H1 (cell line): ENCODE measurements around the gene ARHGEF16. TPM values are rescaled to one million over a fixed set of nuclear protein-coding genes. Genes with fewer than 3 reads are reported as not detected.

Source experiments
- CTCF ChIA-PET: fragments of 300-600 bp; sonication (Branson Sonifier 250); formaldehyde crosslinking; loops from one replicate; lab custom pipeline; 2021; ENCODE audit not compliant: partially characterized antibody; lab: Charles Lee
- POLR2A ChIA-PET: fragments of 300-600 bp; sonication (Branson Sonifier 250); formaldehyde crosslinking; loops from one replicate; lab custom pipeline; 2021; ENCODE audit warnings: inconsistent platforms; ENCODE audit not compliant: partially characterized antibody; lab: Charles Lee
- DNase-seq, 2 experiments: peaks; one replicate each; pipeline versions ENCODE4 v3.0.0 to v3.0.0-alpha.2; 2010 to 2022; ENCODE audit warnings: low spot score in 2 of 2, low read depth in 1 of 2, mixed read lengths in 1 of 2
- FAIRE-seq: peaks from 2 replicates; lab custom pipeline; 2011; peaks lifted over from hg19 to GRCh38; lab: Jason Lieb, UNC
- H2AFZ ChIP-seq: 2 replicates; pipeline ENCODE4 v1.8.1; 2012; ENCODE audit warnings: low read length, inconsistent platforms
- H2AK5ac ChIP-seq: 2 replicates; pipeline ENCODE4 v1.6.1; 2013; ENCODE audit warnings: low read depth, low read length
- H2BK120ac ChIP-seq: replicated peaks from 2 replicates; pipeline ENCODE3; 2013; ENCODE audit warnings: low read depth, low read length, inconsistent platforms
- H2BK12ac ChIP-seq: 2 replicates; pipeline ENCODE4 v1.6.1; 2013; ENCODE audit warnings: low read depth, low read length
- H2BK15ac ChIP-seq: 2 replicates; pipeline ENCODE4 v1.6.1; 2013; ENCODE audit warnings: low read length
- H2BK20ac ChIP-seq: 2 replicates; pipeline ENCODE4 v1.6.1; 2013; ENCODE audit warnings: low read length
- H2BK5ac ChIP-seq: 2 replicates; pipeline ENCODE4 v1.6.1; 2013; ENCODE audit warnings: low read depth, low read length
- H3K14ac ChIP-seq: 2 replicates; pipeline ENCODE4 v1.6.1; 2013; ENCODE audit warnings: inconsistent platforms; ENCODE audit not compliant: insufficient read length
- H3K18ac ChIP-seq: 2 replicates; pipeline ENCODE4 v1.6.1; 2013; ENCODE audit warnings: low read length; ENCODE audit errors: extremely low read depth
- H3K23ac ChIP-seq: 2 replicates; pipeline ENCODE4 v1.6.1; 2013; ENCODE audit warnings: inconsistent platforms; ENCODE audit not compliant: insufficient read length
- H3K23me2 ChIP-seq: 2 replicates; pipeline ENCODE4 v1.6.1; 2013; ENCODE audit warnings: low read depth, low read length
- H3K27ac ChIP-seq: 2 replicates; pipeline ENCODE4 v1.6.1; 2011; ENCODE audit warnings: low read depth, low read length, inconsistent platforms
- H3K27me3 ChIP-seq, 4 experiments: replicated peaks in 1 of 4; 1 replicate in 1 of 4; 2 replicates in 3 of 4; pipeline versions ENCODE4 v1.6.1 to v1.8.1; 2011 to 2013; ENCODE audit warnings: low read length in 3 of 4, mild to moderate bottlenecking in 3 of 4, inconsistent platforms in 2 of 4, mixed read lengths in 2 of 4, moderate library complexity in 1 of 4; ENCODE audit not compliant: control insufficient read depth in 3 of 4, insufficient read depth in 3 of 4; ENCODE audit errors: extremely low read depth in 1 of 4
- H3K36me3 ChIP-seq, 4 experiments: 2 replicates each; pipeline versions ENCODE4 v1.6.1 to v1.8.1; 2011 to 2013; ENCODE audit warnings: mild to moderate bottlenecking in 4 of 4, low read length in 3 of 4, moderate library complexity in 2 of 4, control low read depth in 1 of 4, inconsistent platforms in 1 of 4; ENCODE audit not compliant: insufficient read depth in 4 of 4, control insufficient read depth in 2 of 4
- H3K4ac ChIP-seq: replicated peaks from 2 replicates; pipeline ENCODE3; 2013; ENCODE audit warnings: low read length, low read depth, mixed read lengths, inconsistent platforms; ENCODE audit not compliant: insufficient read length
- H3K4me1 ChIP-seq, 4 experiments: replicated peaks in 1 of 4; 1 replicate in 1 of 4; 2 replicates in 3 of 4; pipeline versions ENCODE4 v1.6.1 to v1.8.1; 2011 to 2013; ENCODE audit warnings: low read length in 3 of 4, inconsistent platforms in 2 of 4, mixed read lengths in 1 of 4; ENCODE audit not compliant: insufficient read depth in 4 of 4, control insufficient read depth in 3 of 4
- H3K4me2 ChIP-seq, 2 experiments: 2 replicates each; pipeline versions ENCODE4 v1.6.1 to v1.8.1; 2011 to 2013; ENCODE audit warnings: low read depth in 2 of 2, low read length in 2 of 2, control low read depth in 1 of 2, inconsistent platforms in 1 of 2, mild to moderate bottlenecking in 1 of 2; ENCODE audit not compliant: insufficient read depth in 1 of 2
- H3K4me3 ChIP-seq, 4 experiments: fragments of 200-600, 300-600 bp in 1 of 4; sonication (generic), shearing (Covaris generic), sonication (Bioruptor Twin) in 1 of 4; 2 replicates each; pipeline versions ENCODE4 v1.5.1 to v1.8.1; 2011 to 2016; ENCODE audit warnings: low read length in 4 of 4, low read depth in 3 of 4, control low read depth in 2 of 4, inconsistent platforms in 2 of 4, mild to moderate bottlenecking in 2 of 4, mixed read lengths in 1 of 4, moderate library complexity in 1 of 4; ENCODE audit not compliant: insufficient read depth in 2 of 4; ENCODE audit errors: extremely low read depth in 1 of 4
- H3K56ac ChIP-seq: replicated peaks from 2 replicates; pipeline ENCODE3; 2013; ENCODE audit warnings: low read depth, mild to moderate bottlenecking, mixed read lengths, low read length, inconsistent platforms; ENCODE audit not compliant: insufficient read length
- H3K79me1 ChIP-seq: 2 replicates; pipeline ENCODE4 v1.6.1; 2013; ENCODE audit warnings: low read depth, low read length, control low read depth
- H3K79me2 ChIP-seq, 2 experiments: 2 replicates each; pipeline versions ENCODE4 v1.6.1 to v1.8.1; 2012 to 2013; ENCODE audit warnings: low read length in 2 of 2, mild to moderate bottlenecking in 2 of 2, inconsistent platforms in 1 of 2; ENCODE audit not compliant: insufficient read depth in 2 of 2, control insufficient read depth in 1 of 2
- H3K9ac ChIP-seq, 4 experiments: replicated peaks in 1 of 4; 1 replicate in 1 of 4; 2 replicates in 3 of 4; pipeline versions ENCODE4 v1.6.1 to v1.8.1; 2011 to 2013; ENCODE audit warnings: low read depth in 3 of 4, low read length in 3 of 4, control low read depth in 2 of 4, mild to moderate bottlenecking in 2 of 4, moderate library complexity in 2 of 4, inconsistent platforms in 1 of 4; ENCODE audit errors: extremely low read depth in 1 of 4
- H3K9me3 ChIP-seq, 2 experiments: 2 replicates each; pipeline versions ENCODE4 v1.6.1 to v1.8.1; 2012 to 2013; ENCODE audit warnings: mild to moderate bottlenecking in 2 of 2, moderate library complexity in 2 of 2, control low read depth in 1 of 2, inconsistent platforms in 1 of 2, low read depth in 1 of 2, low read length in 1 of 2, mixed read lengths in 1 of 2; ENCODE audit not compliant: insufficient read depth in 2 of 2
- H4K20me1 ChIP-seq, 2 experiments: replicated peaks in 1 of 2; 2 replicates each; pipeline versions ENCODE3 to v1.8.1; 2011 to 2013; ENCODE audit warnings: inconsistent platforms in 2 of 2, low read length in 2 of 2, mild to moderate bottlenecking in 1 of 2; ENCODE audit not compliant: insufficient read depth in 2 of 2, control insufficient read depth in 1 of 2
- H4K5ac ChIP-seq: 2 replicates; pipeline ENCODE4 v1.6.1; 2013; ENCODE audit warnings: low read length, low read depth, mixed read lengths, inconsistent platforms; ENCODE audit not compliant: insufficient read length
- H4K8ac ChIP-seq: 2 replicates; pipeline ENCODE4 v1.8.0; 2013; ENCODE audit warnings: mild to moderate bottlenecking, moderate library complexity, low read length, inconsistent platforms; ENCODE audit not compliant: insufficient read depth; ENCODE audit errors: extremely low read depth
- H4K91ac ChIP-seq: replicated peaks from 2 replicates; pipeline ENCODE3; 2013; ENCODE audit warnings: low read length, mixed read lengths, inconsistent platforms; ENCODE audit not compliant: insufficient read length
- CBX5 ChIP-seq: fragments of 300-800, 300-1000 bp; sonication (generic); IDR thresholded peaks from 2 replicates; pipeline ENCODE4 v1.7.1; 2016; ENCODE audit warnings: antibody characterized with exemption, low read length, low read depth
- KDM4A ChIP-seq: IDR thresholded peaks from one replicate; pipeline ENCODE4 v1.7.1; 2012; ENCODE audit warnings: low read depth, mild to moderate bottlenecking, moderate library complexity, low read length, inconsistent platforms; ENCODE audit not compliant: severe bottlenecking
- PHF8 ChIP-seq: fragments of 200-600 bp; sonication (generic); conservative IDR thresholded peaks from 2 replicates; pipeline ENCODE4 v1.7.1; 2012; ENCODE audit warnings: low read depth, mild to moderate bottlenecking, inconsistent platforms, low read length, moderate library complexity
- SIRT6 ChIP-seq: IDR thresholded peaks from one replicate; pipeline ENCODE4 v1.7.1; 2012; ENCODE audit warnings: low read length, inconsistent platforms
- SP1 ChIP-seq: IDR thresholded peaks from 2 replicates; pipeline ENCODE4 v1.6.1; 2011; ENCODE audit warnings: low read depth, low read length
- SUZ12 ChIP-seq: fragments of 200-600 bp; sonication (generic); IDR thresholded peaks from 2 replicates; pipeline ENCODE4 v1.6.1; 2012; ENCODE audit warnings: mild to moderate bottlenecking, inconsistent platforms, low read length, moderate library complexity, mixed read lengths
- TBP ChIP-seq: IDR thresholded peaks from 2 replicates; pipeline ENCODE4 v1.6.1; 2011; ENCODE audit warnings: low read depth, low read length, improper control_type of control experiment
- WGBS, 2 experiments: shearing (Covaris generic) in 1 of 2; methylation state at CpG; one replicate each; pipeline versions ENCODE4 v1.1.6 to v1.1.7; 2013 to 2015; ENCODE audit warnings: low lambda C conversion rate in 2 of 2, mixed read lengths in 2 of 2, inconsistent platforms in 1 of 2, low coverage in 1 of 2, missing lambda C conversion rate in 1 of 2; ENCODE audit not compliant: insufficient replicate concordance in 2 of 2, insufficient coverage in 1 of 2, insufficient read length in 1 of 2; ENCODE audit errors: extremely low coverage in 1 of 2, missing lambda C conversion rate in 1 of 2; 5-methylcytosine and 5-hydroxymethylcytosine counted together
- polyA plus RNA-seq, 7 experiments: library from polyadenylated mRNA; depleted of rRNA in 3 of 7; stranded (reverse) in 5 of 7; unstranded in 2 of 7; fragments of >200 nt in 5 of 7; fragments of 200-250 nt in 2 of 7; gene quantifications; 1 replicate in 5 of 7; 2 replicates in 1 of 7; 4 replicates in 1 of 7; pipeline versions ENCODE4 v1.2.1 to v1.2.3, GENCODE V29; 2011 to 2013; ENCODE audit warnings: missing spikeins in 2 of 7, mixed read lengths in 2 of 7
- total RNA-seq: library from RNA; stranded (reverse); fragmentation: NEBNext Ultra II Directional; extraction: Animal tissue kit (Norgen Biotek cat#: 25700); gene quantifications from 2 replicates; pipeline ENCODE4 v1.2.1, GENCODE V29; 2021
- TF ChIP-seq, protein P1 (sequence below): IDR thresholded peaks from 2 replicates; pipeline ENCODE4 v1.6.1; 2012; ENCODE audit warnings: low read length, inconsistent platforms
- TF ChIP-seq, protein P2 (sequence below): IDR thresholded peaks from 2 replicates; pipeline ENCODE4 v1.6.1; 2012; ENCODE audit warnings: inconsistent platforms

ARHGEF16 gene
- total and polyA plus RNA-seq, 2 of the 8 experiments (the other 6 are each of a cell fraction or from before 2014, with no cell fraction given): 18.3 to 20.7 TPM

DNA sequence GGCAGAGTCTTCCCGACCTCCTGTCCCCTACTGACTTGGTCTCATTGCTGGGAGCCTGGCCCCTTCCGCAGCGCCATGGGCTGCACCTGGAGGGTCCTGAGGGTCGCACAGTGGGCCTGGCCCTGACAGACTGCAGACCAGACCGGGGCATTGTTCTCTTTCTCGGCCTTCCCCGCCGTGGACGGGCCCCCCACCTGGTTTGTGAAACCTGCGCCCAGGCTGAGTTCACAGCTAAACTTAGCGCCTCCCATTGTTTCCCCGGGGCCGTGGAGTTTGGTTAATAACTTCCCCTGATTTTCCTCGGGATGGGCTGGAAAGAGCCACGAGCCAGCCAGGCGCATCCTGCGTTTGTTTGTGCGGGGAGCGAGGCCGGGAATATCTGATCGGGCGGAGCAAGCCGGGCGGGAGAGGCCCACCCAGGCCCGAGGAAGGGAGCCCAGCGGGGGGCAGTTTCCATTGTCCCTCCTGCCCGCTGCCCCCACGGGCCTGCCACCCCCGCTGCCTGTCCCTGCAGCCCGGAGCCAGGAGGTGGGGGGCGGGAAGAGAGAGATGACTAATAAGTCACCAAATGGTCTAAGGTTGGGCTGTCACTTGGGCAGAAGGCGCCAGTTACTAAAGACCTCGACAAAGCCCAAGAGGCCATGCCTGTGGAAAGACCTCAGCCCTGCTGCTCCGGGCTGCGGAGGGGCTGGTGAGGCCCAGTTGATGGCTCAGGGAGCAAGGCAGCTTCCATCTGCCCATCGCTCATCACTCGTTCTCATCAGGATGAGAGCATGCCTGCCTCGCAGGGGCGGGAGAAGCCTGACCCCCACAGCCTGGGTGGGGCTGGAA, 39.0 kb upstream of the ARHGEF16 start:
- Histone ChIP-seq H2BK20ac (no peak overlapping the region), H3K9ac (no peak overlapping the region), H2AK5ac (no peak overlapping the region), H3K23me2 (no peaks in the 10 kb centered on the region), H3K56ac (no peak overlapping the region), H3K4me3 (no peak overlapping the region), H3K27me3 (peaks cover 0 to 2% (median 0%) of the 10 kb centered on the region in 4 experiments; a peak in 1 of 7 replicates), H3K4me1 (no peaks in the 10 kb centered on the region; a peak in 1 of 7 replicates), H3K14ac (no peak overlapping the region), H2AFZ (no peak overlapping the region), H2BK120ac (no peak overlapping the region), H3K4ac (no peak overlapping the region), H4K91ac (no peak overlapping the region), H2BK15ac (no peak overlapping the region), H3K23ac (no peak overlapping the region), H3K4me2 (no peak overlapping the region), H2BK12ac (no peak overlapping the region), H4K5ac (no peak overlapping the region), H3K27ac (no peak overlapping the region), H3K79me2 (no peaks in the 10 kb centered on the region), H3K18ac (no peak overlapping the region; the same call in 1 of the 2 replicates), H3K9me3 (peaks cover 12 to 20% of the 10 kb centered on the region in 2 experiments), H3K79me1 (no peaks in the 10 kb centered on the region), H4K8ac (peak overlapping the region; percentile 76; the same call in 1 of the 2 replicates), H4K20me1 (no peaks in the 10 kb centered on the region), H3K36me3 (no peaks in the 10 kb centered on the region), H2BK5ac (no peak overlapping the region)
- WGBS, 2 experiments: 93% methylated on average over 24 of the region's 39 CpGs; no CpG with 5 or more reads in 1 of the 2 experiments
- CTCF ChIA-PET: interaction anchor here (0.7 to 5.8 kb wide), 11 partner anchors 9 to 1295 kb away, joined by 3 to 50 read pairs (median 6); no protein-coding TSS in a partner anchor
- FAIRE-seq (no peak), DNase-seq (no peak)
- TF ChIP-seq KDM4A (no peak), CBX5 (no peak), SP1 (no peak), TBP (no peak), SUZ12 (no peak), SIRT6 (no peak), PHF8 (no peak)
- TF ChIP-seq, protein P1, sequence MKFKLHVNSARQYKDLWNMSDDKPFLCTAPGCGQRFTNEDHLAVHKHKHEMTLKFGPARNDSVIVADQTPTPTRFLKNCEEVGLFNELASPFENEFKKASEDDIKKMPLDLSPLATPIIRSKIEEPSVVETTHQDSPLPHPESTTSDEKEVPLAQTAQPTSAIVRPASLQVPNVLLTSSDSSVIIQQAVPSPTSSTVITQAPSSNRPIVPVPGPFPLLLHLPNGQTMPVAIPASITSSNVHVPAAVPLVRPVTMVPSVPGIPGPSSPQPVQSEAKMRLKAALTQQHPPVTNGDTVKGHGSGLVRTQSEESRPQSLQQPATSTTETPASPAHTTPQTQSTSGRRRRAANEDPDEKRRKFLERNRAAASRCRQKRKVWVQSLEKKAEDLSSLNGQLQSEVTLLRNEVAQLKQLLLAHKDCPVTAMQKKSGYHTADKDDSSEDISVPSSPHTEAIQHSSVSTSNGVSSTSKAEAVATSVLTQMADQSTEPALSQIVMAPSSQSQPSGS: no peak
- TF ChIP-seq, protein P2, sequence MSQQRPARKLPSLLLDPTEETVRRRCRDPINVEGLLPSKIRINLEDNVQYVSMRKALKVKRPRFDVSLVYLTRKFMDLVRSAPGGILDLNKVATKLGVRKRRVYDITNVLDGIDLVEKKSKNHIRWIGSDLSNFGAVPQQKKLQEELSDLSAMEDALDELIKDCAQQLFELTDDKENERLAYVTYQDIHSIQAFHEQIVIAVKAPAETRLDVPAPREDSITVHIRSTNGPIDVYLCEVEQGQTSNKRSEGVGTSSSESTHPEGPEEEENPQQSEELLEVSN: no peak
- POLR2A ChIA-PET: no interaction called here
